ENCODE results near the gene BRD2.
"Not testable (repeated sequence)": the region's sequence is repeated elsewhere in the genome, so short reads cannot be mapped to it uniquely, and the experiment has no call there.

Gene BRD2

GRCh38 chr6:32940656-32941213 lies 27.7 kb upstream of the BRD2 start, which contains the start of gene HLA-DMB:
Gene HLA-DMB, minus strand, starts transcription at chr6:32941028. Its CDS starts 221 bp downstream, at chr6:32940807.
- Histone ChIP-seq H3K27ac (ENCODE audit: low read depth, low read length) (no peak within 1 kb of the TSS), H3K4me1 (ENCODE audit: control insufficient read depth, insufficient read depth, low read length) (peaks cover 4% of the 10 kb centered on the region; the same call in 1 of the 2 replicates), H3K27me3 (ENCODE audit: control insufficient read depth, insufficient read depth, low read length) (peaks cover 21% of the 10 kb centered on the region), H3K9me3 (ENCODE audit: control insufficient read depth, insufficient read depth, low read depth, low read length) (no peaks in the 10 kb centered on the region), H3K9ac (ENCODE audit: low read length) (no peak within 1 kb of the TSS), H3K4me3 (ENCODE audit: low read depth, low read length) (peak within 1 kb of the TSS; percentile 44), H3K36me3 (ENCODE audit: control insufficient read depth, insufficient read depth, low read length) (no peaks in the 10 kb centered on the region)

- Histone ChIP-seq H3K27me3 (ENCODE audit: control insufficient read depth, insufficient read depth, low read length) (peaks cover 15% of the 10 kb centered on the region), H3K9ac (ENCODE audit: low read length) (no peak overlapping the region), H3K27ac (ENCODE audit: low read depth, low read length) (no peak overlapping the region), H3K9me3 (ENCODE audit: control insufficient read depth, insufficient read depth, low read depth, low read length) (no peaks in the 10 kb centered on the region), H3K4me1 (ENCODE audit: control insufficient read depth, insufficient read depth, low read length) (peaks cover 4% of the 10 kb centered on the region; the same call in 1 of the 2 replicates), H3K4me3 (ENCODE audit: low read depth, low read length) (no peak overlapping the region), H3K36me3 (ENCODE audit: control insufficient read depth, insufficient read depth, low read length) (no peaks in the 10 kb centered on the region)
Measured at GRCh38 chr6:32941214-32941768, 27.1 kb upstream of the BRD2 start.

DNA sequence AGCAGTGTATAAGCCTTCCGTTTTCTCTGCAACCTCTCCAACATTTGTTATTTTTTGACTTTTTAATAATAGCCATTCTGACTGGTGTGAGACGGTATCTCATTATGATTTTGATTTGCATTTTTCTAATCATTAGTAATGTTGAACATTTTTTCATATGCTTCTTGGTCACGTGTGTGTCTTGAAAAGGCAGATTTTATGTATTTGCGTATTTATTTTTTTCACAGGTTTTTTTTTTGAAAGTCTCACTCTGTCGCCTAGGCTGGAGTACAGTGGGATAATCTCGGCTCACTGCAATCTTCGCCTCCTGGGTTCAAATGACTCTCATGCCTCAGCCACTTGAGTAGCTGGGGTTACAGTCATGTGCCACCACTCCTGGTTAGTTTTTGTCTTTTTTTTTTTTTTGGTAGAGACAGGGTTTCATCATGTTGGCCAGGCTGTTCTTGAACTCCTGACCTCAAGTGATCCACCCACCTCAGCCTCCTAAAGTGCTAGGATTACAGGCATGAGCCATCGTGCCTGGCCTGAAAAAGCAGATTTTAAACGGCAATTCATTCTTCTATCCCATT lies 25.8 kb upstream of the BRD2 start:
- not testable (repeated sequence) for H3K4me3 ChIP-seq (ENCODE audit: low read depth, low read length); H3K9me3 ChIP-seq (ENCODE audit: control insufficient read depth, insufficient read depth, low read depth, low read length); H3K4me1 ChIP-seq (ENCODE audit: control insufficient read depth, insufficient read depth, low read length); H3K27ac ChIP-seq (ENCODE audit: low read depth, low read length); H3K27me3 ChIP-seq (ENCODE audit: control insufficient read depth, insufficient read depth, low read length); H3K9ac ChIP-seq (ENCODE audit: low read length); H3K36me3 ChIP-seq (ENCODE audit: control insufficient read depth, insufficient read depth, low read length)

- Histone ChIP-seq H3K4me1 (ENCODE audit: control insufficient read depth, insufficient read depth, low read length) (peaks cover 4% of the 10 kb centered on the region; the same call in 1 of the 2 replicates), H3K36me3 (ENCODE audit: control insufficient read depth, insufficient read depth, low read length) (no peaks in the 10 kb centered on the region), H3K27me3 (ENCODE audit: control insufficient read depth, insufficient read depth, low read length) (no peaks in the 10 kb centered on the region; the same call in 1 of the 2 replicates), H3K9me3 (ENCODE audit: control insufficient read depth, insufficient read depth, low read depth, low read length) (no peaks in the 10 kb centered on the region), H3K9ac (ENCODE audit: low read length) (no peak overlapping the region), H3K27ac (ENCODE audit: low read depth, low read length) (no peak overlapping the region), H3K4me3 (ENCODE audit: low read depth, low read length) (no peak overlapping the region)
Measured at GRCh38 chr6:32943864-32944649, 24.3 kb upstream of the BRD2 start.

DNA sequence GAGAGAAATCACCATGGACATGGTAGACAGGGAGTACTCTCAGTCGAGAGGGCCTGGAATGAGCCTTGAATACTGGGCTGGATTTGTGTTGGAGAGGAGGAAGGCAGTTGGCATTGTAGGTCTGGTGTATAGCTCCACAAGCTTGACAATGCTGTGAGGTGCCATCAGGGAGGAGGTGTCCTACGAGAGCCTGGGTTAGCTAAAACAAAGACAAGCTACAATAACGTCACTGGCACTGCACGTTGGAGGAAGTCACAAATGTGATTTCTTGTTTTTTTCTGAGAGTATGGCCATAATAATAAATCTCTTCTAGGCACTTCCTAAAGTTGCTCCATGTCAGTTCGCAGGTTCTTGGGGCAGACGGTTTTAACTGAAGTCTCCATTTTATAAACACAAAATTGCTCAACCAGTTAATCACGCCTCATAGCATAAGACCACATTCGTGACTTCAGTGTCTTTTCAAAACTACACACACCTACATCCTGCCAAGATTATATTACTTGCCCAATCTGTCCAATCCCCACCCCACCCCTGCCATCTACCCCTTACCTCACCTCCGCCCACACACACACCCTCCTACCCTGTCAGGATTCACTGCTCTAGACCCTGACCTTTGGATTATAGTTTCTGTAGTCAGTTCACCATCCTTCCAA lies 23.2 kb upstream of the BRD2 start:
- no peaks in the 10 kb centered on the region for H3K27me3 ChIP-seq (ENCODE audit: control insufficient read depth, insufficient read depth, low read length)
- no peak overlapping the region for H3K27ac ChIP-seq (ENCODE audit: low read depth, low read length)
- no peaks in the 10 kb centered on the region for H3K9me3 ChIP-seq (ENCODE audit: control insufficient read depth, insufficient read depth, low read depth, low read length)
- H3K4me3 ChIP-seq (ENCODE audit: low read depth, low read length), result no peak overlapping the region
- no peaks in the 10 kb centered on the region for H3K36me3 ChIP-seq (ENCODE audit: control insufficient read depth, insufficient read depth, low read length)
- H3K4me1 ChIP-seq (ENCODE audit: control insufficient read depth, insufficient read depth, low read length), result peaks cover 4% of the 10 kb centered on the region; the same call in 1 of the 2 replicates
- no peak overlapping the region for H3K9ac ChIP-seq (ENCODE audit: low read length)

- Histone ChIP-seq H3K4me1 (ENCODE audit: control insufficient read depth, insufficient read depth, low read length) (peaks cover 4% of the 10 kb centered on the region; the same call in 1 of the 2 replicates), H3K4me3 (ENCODE audit: low read depth, low read length) (no peak overlapping the region), H3K9me3 (ENCODE audit: control insufficient read depth, insufficient read depth, low read depth, low read length) (no peaks in the 10 kb centered on the region), H3K9ac (ENCODE audit: low read length) (no peak overlapping the region), H3K36me3 (ENCODE audit: control insufficient read depth, insufficient read depth, low read length) (no peaks in the 10 kb centered on the region), H3K27ac (ENCODE audit: low read depth, low read length) (no peak overlapping the region), H3K27me3 (ENCODE audit: control insufficient read depth, insufficient read depth, low read length) (no peaks in the 10 kb centered on the region)
Measured at GRCh38 chr6:32945953-32946352, 22.4 kb upstream of the BRD2 start.

GRCh38 chr6:32946893-32947292 lies 21.5 kb upstream of the BRD2 start:
- Histone ChIP-seq H3K36me3 (ENCODE audit: control insufficient read depth, insufficient read depth, low read length) (no peaks in the 10 kb centered on the region), H3K27ac (ENCODE audit: low read depth, low read length) (no peak overlapping the region), H3K9ac (ENCODE audit: low read length) (no peak overlapping the region), H3K4me1 (ENCODE audit: control insufficient read depth, insufficient read depth, low read length) (no peaks in the 10 kb centered on the region), H3K9me3 (ENCODE audit: control insufficient read depth, insufficient read depth, low read depth, low read length) (no peaks in the 10 kb centered on the region), H3K27me3 (ENCODE audit: control insufficient read depth, insufficient read depth, low read length) (no peaks in the 10 kb centered on the region), H3K4me3 (ENCODE audit: low read depth, low read length) (no peak overlapping the region)

DNA sequence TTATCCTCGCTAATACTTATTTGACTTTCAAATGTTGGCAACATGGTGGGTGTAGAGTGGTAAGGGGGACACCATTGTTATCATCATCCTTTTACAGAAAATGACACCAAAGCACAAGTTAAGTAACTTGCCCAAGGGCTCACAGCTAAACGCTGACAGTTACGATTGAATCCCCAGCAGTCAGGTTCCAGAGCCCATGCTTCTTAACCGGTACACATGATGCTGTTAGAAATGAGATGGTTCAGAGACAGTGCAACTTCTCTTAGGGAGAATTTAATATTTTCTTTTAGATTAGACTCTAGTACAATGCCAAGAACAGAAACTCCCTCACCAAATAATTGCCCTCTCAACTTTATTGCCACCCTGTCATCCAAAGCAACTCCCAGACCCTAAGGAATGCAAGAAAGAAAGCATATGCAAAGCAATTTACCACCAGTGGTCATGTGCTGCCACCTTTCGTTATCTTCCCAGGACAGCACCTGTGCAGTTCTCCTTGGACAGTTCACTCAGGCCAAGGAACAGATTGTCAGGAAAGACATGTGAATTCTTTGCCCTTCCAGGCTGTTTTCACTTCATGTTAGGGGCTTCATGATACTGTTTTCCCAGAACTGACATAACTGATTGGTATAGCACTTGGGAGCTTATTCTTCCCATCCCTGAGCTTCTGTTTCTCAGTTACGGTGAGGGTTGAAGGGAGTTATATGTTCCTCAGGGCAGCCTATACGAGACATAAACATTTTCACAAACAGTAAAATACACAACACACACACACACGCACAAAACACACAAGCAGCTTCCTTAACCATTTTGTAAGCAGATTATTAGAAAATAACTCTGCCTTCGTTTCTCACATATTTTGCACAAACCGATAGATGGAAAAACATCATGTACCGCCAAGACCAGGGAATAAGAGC lies 20.6 kb upstream of the BRD2 start:
- Histone ChIP-seq H3K4me3 (ENCODE audit: low read depth, low read length) (no peak overlapping the region), H3K27ac (ENCODE audit: low read depth, low read length) (no peak overlapping the region), H3K27me3 (ENCODE audit: control insufficient read depth, insufficient read depth, low read length) (no peaks in the 10 kb centered on the region), H3K9me3 (ENCODE audit: control insufficient read depth, insufficient read depth, low read depth, low read length) (no peaks in the 10 kb centered on the region), H3K4me1 (ENCODE audit: control insufficient read depth, insufficient read depth, low read length) (peaks cover 4% of the 10 kb centered on the region; the same call in 1 of the 2 replicates), H3K9ac (ENCODE audit: low read length) (no peak overlapping the region), H3K36me3 (ENCODE audit: control insufficient read depth, insufficient read depth, low read length) (no peaks in the 10 kb centered on the region)

DNA sequence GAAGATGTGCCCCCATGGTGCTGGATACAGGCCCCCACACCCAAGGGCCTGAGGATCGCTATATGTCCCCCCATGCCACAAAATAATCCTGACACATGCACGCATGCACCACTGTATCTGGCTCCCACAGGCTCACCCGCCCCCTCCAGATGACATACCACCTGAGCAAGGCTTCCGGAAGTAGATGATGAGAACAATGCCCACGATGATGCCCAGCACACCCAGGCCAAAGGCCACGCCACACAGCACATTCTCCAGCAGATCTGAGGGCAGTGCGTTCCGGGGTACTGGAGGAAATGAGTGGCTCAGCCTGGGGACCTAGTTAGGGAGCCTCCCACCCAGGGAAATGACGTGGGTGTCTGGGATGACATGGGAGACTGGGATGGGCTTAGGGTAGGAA lies 19.3 kb upstream of the BRD2 start:
- peaks cover 5% of the 10 kb centered on the region; the same call in 1 of the 2 replicates for H3K4me1 ChIP-seq (ENCODE audit: control insufficient read depth, insufficient read depth, low read length)
- no peaks in the 10 kb centered on the region for H3K27me3 ChIP-seq (ENCODE audit: control insufficient read depth, insufficient read depth, low read length)
- no peak overlapping the region for H3K4me3 ChIP-seq (ENCODE audit: low read depth, low read length)
- no peak overlapping the region for H3K27ac ChIP-seq (ENCODE audit: low read depth, low read length)
- no peaks in the 10 kb centered on the region for H3K9me3 ChIP-seq (ENCODE audit: control insufficient read depth, insufficient read depth, low read depth, low read length)
- H3K9ac ChIP-seq (ENCODE audit: low read length), result no peak overlapping the region
- H3K36me3 ChIP-seq (ENCODE audit: control insufficient read depth, insufficient read depth, low read length), result no peaks in the 10 kb centered on the region

- no peak overlapping the region for H3K27ac ChIP-seq (ENCODE audit: low read depth, low read length)
- H3K9ac ChIP-seq (ENCODE audit: low read length), result no peak overlapping the region
- no peak overlapping the region for H3K4me3 ChIP-seq (ENCODE audit: low read depth, low read length)
- no peaks in the 10 kb centered on the region for H3K36me3 ChIP-seq (ENCODE audit: control insufficient read depth, insufficient read depth, low read length)
- H3K27me3 ChIP-seq (ENCODE audit: control insufficient read depth, insufficient read depth, low read length), result no peaks in the 10 kb centered on the region
- peaks cover 5% of the 10 kb centered on the region; the same call in 1 of the 2 replicates for H3K4me1 ChIP-seq (ENCODE audit: control insufficient read depth, insufficient read depth, low read length)
- no peaks in the 10 kb centered on the region for H3K9me3 ChIP-seq (ENCODE audit: control insufficient read depth, insufficient read depth, low read depth, low read length)
Measured at GRCh38 chr6:32950010-32950409, 18.4 kb upstream of the BRD2 start.
